CD4-positive, alpha-beta T cell (primary cell): Measurements from ENCODE around the gene ITPRIPL2. TPM values are rescaled to one million over a fixed set of nuclear protein-coding genes. Genes with fewer than 3 reads are reported as not detected.

Experiments used
- ATAC-seq: fragments of 200-7000 bp; cut with Tn5 transposase; one replicate; pipeline ENCODE4 v1.10.0; 2022; ENCODE audit warnings: mild to moderate bottlenecking; ENCODE audit not compliant: poor library complexity
- CTCF ChIA-PET: fragments of 350-600 bp; sonication (Branson Sonifier 250); formaldehyde crosslinking; loops from one replicate; lab custom pipeline; 2021; ENCODE audit warnings: antibody characterized with exemption, inconsistent platforms; lab: Charles Lee
- POLR2A ChIA-PET: fragments of 350-600 bp; sonication (Branson Sonifier 250); formaldehyde crosslinking; loops from one replicate; lab custom pipeline; 2021; ENCODE audit warnings: antibody characterized with exemption, inconsistent platforms; lab: Charles Lee
- DNase-seq, 14 experiments: peaks; one replicate each; pipeline ENCODE4 v3.0.0-alpha.2; 2013 to 2020; ENCODE audit warnings: mixed read lengths in 2 of 14
- H3K27ac ChIP-seq, 2 donors: one replicate each; pipeline versions ENCODE4 v1.5.1 to v1.7.0; 2013; ENCODE audit warnings: low read length in 2 of 2, low read depth in 1 of 2, mild to moderate bottlenecking in 1 of 2
- H3K27me3 ChIP-seq, 2 experiments: 1 replicate in 1 of 2; 2 replicates in 1 of 2; pipeline versions ENCODE4 v1.6.1 to v1.7.0; 2013; ENCODE audit warnings: low read length in 2 of 2, control low read depth in 1 of 2, mild to moderate bottlenecking in 1 of 2, moderate library complexity in 1 of 2; ENCODE audit not compliant: insufficient read depth in 2 of 2, control insufficient read depth in 1 of 2
- H3K36me3 ChIP-seq: one replicate; pipeline ENCODE4 v1.6.1; 2013; ENCODE audit warnings: low read length, control low read depth; ENCODE audit not compliant: insufficient read depth
- H3K4me1 ChIP-seq: one replicate; pipeline ENCODE4 v1.6.1; 2013; ENCODE audit warnings: low read length, control low read depth; ENCODE audit not compliant: insufficient read depth
- H3K4me3 ChIP-seq: one replicate; pipeline ENCODE4 v1.5.1; 2013; ENCODE audit warnings: mild to moderate bottlenecking, low read length, moderate library complexity
- H3K9me3 ChIP-seq, 2 experiments: 1 replicate in 1 of 2; 2 replicates in 1 of 2; pipeline versions ENCODE4 v1.6.1 to v1.7.0; 2013; ENCODE audit warnings: low read length in 2 of 2, mild to moderate bottlenecking in 2 of 2, control low read depth in 1 of 2, moderate library complexity in 1 of 2; ENCODE audit not compliant: control insufficient read depth in 1 of 2, insufficient read depth in 1 of 2
- H3K27ac Mint-ChIP-seq: one replicate; pipeline ENCODE4 v1.8.0; 2020; ENCODE audit warnings: mixed read lengths
- H3K27me3 Mint-ChIP-seq: one replicate; pipeline ENCODE4 v1.8.0; 2021; ENCODE audit warnings: mixed read lengths
- H3K36me3 Mint-ChIP-seq: one replicate; pipeline ENCODE4 v1.8.0; 2021; ENCODE audit warnings: low read depth, mixed read lengths
- H3K4me1 Mint-ChIP-seq: one replicate; pipeline ENCODE4 v1.8.0; 2021; ENCODE audit warnings: low read depth, mixed read lengths
- H3K4me3 Mint-ChIP-seq: one replicate; pipeline ENCODE4 v1.8.0; 2020; ENCODE audit warnings: mild to moderate bottlenecking, mixed read lengths
- H3K9me3 Mint-ChIP-seq: one replicate; pipeline ENCODE4 v1.8.0; 2020; ENCODE audit warnings: mixed read lengths
- CTCF ChIP-seq: fragments of 200-600 bp; IDR thresholded peaks from one replicate; pipeline ENCODE4 v1.8.0; 2022; ENCODE audit warnings: antibody characterized with exemption, mild to moderate bottlenecking
- intact Hi-C, 2 experiments: fragments of 100-400 bp; cut with DNase I in 1 of 2; cut with micrococcal nuclease in 1 of 2; formaldehyde crosslinking; loops; one replicate each; pipeline versions ENCODE4 v1.15.1 to v1.9.0; 2023 to 2025; cut with DNase I, micrococcal nuclease
- total RNA-seq, 174 experiments: library from RNA in 2 of 174; stranded (reverse) in 2 of 174; gene quantifications; one replicate each; pipeline ENCODE4 v1.2.3 and lab custom pipeline; 2021 to 2026

ITPRIPL2 gene
- total RNA-seq, 2 experiments from 2014 or later = 0.31 to 0.36 TPM

DNA sequence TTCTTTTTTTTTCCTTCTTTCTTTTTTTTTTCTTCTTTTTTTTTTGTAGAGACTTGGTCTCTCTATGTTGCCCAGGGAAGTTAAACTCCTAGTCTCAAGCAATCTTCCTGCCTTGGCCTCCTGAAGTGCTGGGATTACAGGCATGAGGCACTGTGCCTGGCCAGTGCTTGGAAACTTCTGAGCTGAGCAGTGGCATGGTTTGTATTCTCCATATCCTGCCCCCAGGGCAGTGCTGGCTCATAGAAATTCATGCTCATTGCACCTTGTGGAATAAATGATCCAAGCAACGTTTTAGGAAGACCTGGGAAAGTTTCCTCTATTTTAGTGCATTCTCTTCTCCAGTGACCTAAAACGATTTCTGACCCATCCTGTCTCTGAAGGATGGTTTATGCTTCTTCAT is 37.5 kb downstream of the ITPRIPL2 start:
- Mint-ChIP-seq H3K4me3 (no peak overlapping the region), H3K4me1 (no peaks in the 10 kb centered on the region), H3K27me3 (peaks cover 35% of the 10 kb centered on the region), H3K27ac (no peak overlapping the region), H3K36me3 (no peaks in the 10 kb centered on the region), H3K9me3 (peaks cover 5% of the 10 kb centered on the region)
- ChIA-PET CTCF (no interaction called here), POLR2A (no interaction called here)
- no peak overlapping the region for H3K4me3 ChIP-seq
- peaks cover under 1 to 6% of the 10 kb centered on the region in 2 experiments for H3K9me3 ChIP-seq
- ATAC-seq = no peak
- TF ChIP-seq CTCF = no peak
- intact Hi-C loops = no loop called here
- H3K27me3 ChIP-seq = peaks cover 0 to 10% of the 10 kb centered on the region in 2 experiments
- no peaks in the 10 kb centered on the region for H3K36me3 ChIP-seq
- DNase-seq = no peak
- no peaks in the 10 kb centered on the region for H3K4me1 ChIP-seq
- no peak overlapping the region for H3K27ac ChIP-seq

DNA sequence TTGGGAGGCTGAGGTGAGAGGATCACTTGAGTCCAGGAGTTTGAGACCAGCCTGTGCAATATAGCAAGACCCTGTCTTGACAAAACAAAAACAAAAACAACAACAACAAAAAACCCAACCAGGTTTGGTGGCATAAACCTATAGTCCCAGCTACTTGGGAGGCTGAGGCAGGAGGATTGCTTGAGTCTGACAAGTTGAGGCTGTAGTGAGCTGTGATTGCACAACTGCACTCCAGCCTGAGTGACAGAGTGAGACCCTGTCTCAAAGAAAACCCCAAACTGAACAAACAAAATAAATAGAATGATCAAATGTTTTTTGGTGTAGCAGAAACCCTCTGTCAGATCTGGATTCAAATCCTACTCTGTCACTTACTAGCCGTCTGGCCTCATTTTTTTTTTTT is 38.3 kb downstream of the ITPRIPL2 start:
- ChIA-PET CTCF (no interaction called here), POLR2A (no interaction called here)
- Mint-ChIP-seq H3K4me1 (no peaks in the 10 kb centered on the region), H3K4me3 (no peak overlapping the region), H3K36me3 (no peaks in the 10 kb centered on the region), H3K9me3 (peaks cover 5% of the 10 kb centered on the region), H3K27ac (no peak overlapping the region), H3K27me3 (peaks cover 39% of the 10 kb centered on the region)
- no peak for ATAC-seq
- no peak for TF ChIP-seq CTCF
- Histone ChIP-seq H3K36me3 (no peaks in the 10 kb centered on the region), H3K4me3 (no peak overlapping the region), H3K4me1 (no peaks in the 10 kb centered on the region), H3K27ac (no peak overlapping the region), H3K9me3 (peaks cover 0 to 6% of the 10 kb centered on the region in 2 experiments), H3K27me3 (peaks cover 0 to 10% of the 10 kb centered on the region in 2 experiments)
- intact Hi-C loops = no loop called here
- no peak for DNase-seq

DNA sequence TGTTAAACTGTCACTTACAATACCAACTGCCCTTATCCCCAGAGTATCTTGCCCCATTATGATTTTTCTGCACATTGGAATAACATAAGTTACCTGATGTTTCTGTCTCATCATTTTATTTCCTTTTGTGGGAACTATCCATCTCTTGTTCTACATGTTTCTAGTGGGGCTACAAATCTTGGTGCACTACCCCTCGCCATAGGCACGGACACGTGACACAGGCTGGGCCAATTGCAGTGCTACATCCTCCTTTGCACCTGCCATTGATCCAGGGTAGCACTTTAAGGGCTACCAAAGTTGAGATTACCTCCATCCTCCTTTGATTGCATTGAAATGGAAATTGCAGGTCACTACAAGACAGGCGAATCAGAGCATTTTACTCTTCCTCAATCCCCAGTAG is 40.1 kb downstream of the ITPRIPL2 start:
- DNase-seq (no peak), ATAC-seq (no peak)
- no peaks in the 10 kb centered on the region for H3K4me1 Mint-ChIP-seq
- no peaks in the 10 kb centered on the region for H3K9me3 ChIP-seq
- ChIA-PET POLR2A (no interaction called here), CTCF (no interaction called here)
- H3K4me1 ChIP-seq = no peaks in the 10 kb centered on the region
- no peak overlapping the region for H3K27ac ChIP-seq
- no peak overlapping the region for H3K4me3 ChIP-seq
- TF ChIP-seq CTCF = no peak
- H3K9me3 Mint-ChIP-seq = peaks cover 2% of the 10 kb centered on the region
- no peaks in the 10 kb centered on the region for H3K36me3 ChIP-seq
- H3K27me3 ChIP-seq = peaks cover 0 to 3% of the 10 kb centered on the region in 2 experiments
- H3K27ac Mint-ChIP-seq = no peak overlapping the region
- no peaks in the 10 kb centered on the region for H3K36me3 Mint-ChIP-seq
- H3K4me3 Mint-ChIP-seq = no peak overlapping the region
- H3K27me3 Mint-ChIP-seq = peaks cover 30% of the 10 kb centered on the region
- intact Hi-C loops = no loop called here
